ENCODE measurements around the gene ABCA10. TPM values are rescaled to one million over a fixed set of nuclear protein-coding genes. Genes with fewer than 3 reads are reported as not detected.
A peak's percentile ranks its signal among the peaks of the same experiment; 100 is the strongest.

ABCA10 gene
- total RNA-seq, 1 experiment from 2014 or later: not detected

- 0 out of 2 replicates have a peak, but pooled peaks cover 2% of the 10 kb centered on the region for H3F3A ChIP-seq (ENCODE audit: insufficient read depth, low read depth)
- H3K4me3 ChIP-seq: no peak overlapping the region
- H3K79me2 ChIP-seq (ENCODE audit: low read depth): no peaks in the 10 kb centered on the region
- peak; percentile 85 for TF ChIP-seq CTCF (conservative IDR thresholded peaks at IDR 0.05)
- no peak for TF ChIP-seq EZH2 (IDR thresholded peaks at IDR 0.05; ENCODE audit: low read depth)
- no peaks in the 10 kb centered on the region for H3K36me3 ChIP-seq (ENCODE audit: low read depth)
- intact Hi-C loops (cut with micrococcal nuclease; ENCODE audit: unreplicated experiment): loop anchor here (5.0 to 10.0 kb wide), 2 partner anchors 275 to 1282 kb away; no protein-coding TSS in a partner anchor
- H3K4me2 ChIP-seq: no peak overlapping the region
- H3K9me2 ChIP-seq (ENCODE audit: insufficient read depth): no peaks in the 10 kb centered on the region
- H3K9me3 ChIP-seq (ENCODE audit: insufficient read depth, low read depth): no peaks in the 10 kb centered on the region
- no peaks in the 10 kb centered on the region for H3K27me3 ChIP-seq (ENCODE audit: insufficient read depth, low read depth)
- no peak for DNase-seq
- no peaks in the 10 kb centered on the region for H4K20me1 ChIP-seq (ENCODE audit: insufficient read depth)
- no peak overlapping the region for H3K27ac ChIP-seq
- BruUV-seq (replicated peaks): no TSS peak
- ChIA-PET CTCF (no interaction called here), POLR2A (ENCODE audit: unreplicated experiment) (no interaction called here)
- peaks cover 11% of the 10 kb centered on the region; the same call in 1 of the 2 replicates for H3K4me1 ChIP-seq (replicated peaks; ENCODE audit: insufficient read depth)
- H2AFZ ChIP-seq: no peak overlapping the region
Measured at GRCh38 chr17:69246726-69247375, 18.2 kb upstream of the ABCA10 start.

- Histone ChIP-seq H2AFZ (no peak overlapping the region), H3K36me3 (ENCODE audit: low read depth) (no peaks in the 10 kb centered on the region), H3K4me2 (no peak overlapping the region), H3K27ac (no peak overlapping the region), H3K9me3 (ENCODE audit: insufficient read depth, low read depth) (no peaks in the 10 kb centered on the region), H3K9me2 (ENCODE audit: insufficient read depth) (no peaks in the 10 kb centered on the region), H4K20me1 (ENCODE audit: insufficient read depth) (no peaks in the 10 kb centered on the region), H3K79me2 (ENCODE audit: low read depth) (no peaks in the 10 kb centered on the region), H3K4me3 (no peak overlapping the region), H3F3A (ENCODE audit: insufficient read depth, low read depth) (0 out of 2 replicates have a peak, but pooled peaks cover 2% of the 10 kb centered on the region), H3K4me1 (replicated peaks; ENCODE audit: insufficient read depth) (peaks cover 11% of the 10 kb centered on the region; the same call in 1 of the 2 replicates), H3K27me3 (ENCODE audit: insufficient read depth, low read depth) (no peaks in the 10 kb centered on the region)
- no peak for DNase-seq
- intact Hi-C loops (cut with micrococcal nuclease; ENCODE audit: unreplicated experiment): loop anchor here (5.0 to 10.0 kb wide), 2 partner anchors 276 to 1281 kb away; no protein-coding TSS in a partner anchor
- no TSS peak for BruUV-seq (replicated peaks)
- POLR2A ChIA-PET (ENCODE audit: unreplicated experiment): no interaction called here
- TF ChIP-seq CTCF (conservative IDR thresholded peaks at IDR 0.05) (no peak), EZH2 (IDR thresholded peaks at IDR 0.05; ENCODE audit: low read depth) (no peak)
- CTCF ChIA-PET: no interaction called here
Measured at GRCh38 chr17:69246202-69246601, 17.6 kb upstream of the ABCA10 start.

- Histone ChIP-seq H3F3A (ENCODE audit: insufficient read depth, low read depth) (0 out of 2 replicates have a peak, but pooled peaks cover 2% of the 10 kb centered on the region), H3K27ac (no peak overlapping the region), H3K9me2 (ENCODE audit: insufficient read depth) (no peaks in the 10 kb centered on the region), H3K4me3 (no peak overlapping the region), H3K27me3 (ENCODE audit: insufficient read depth, low read depth) (no peaks in the 10 kb centered on the region), H3K4me1 (replicated peaks; ENCODE audit: insufficient read depth) (peaks cover 11% of the 10 kb centered on the region; the same call in 1 of the 2 replicates), H3K36me3 (ENCODE audit: low read depth) (no peaks in the 10 kb centered on the region), H3K79me2 (ENCODE audit: low read depth) (no peaks in the 10 kb centered on the region), H3K4me2 (no peak overlapping the region), H2AFZ (no peak overlapping the region), H3K9me3 (ENCODE audit: insufficient read depth, low read depth) (no peaks in the 10 kb centered on the region), H4K20me1 (ENCODE audit: insufficient read depth) (no peaks in the 10 kb centered on the region)
- DNase-seq: no peak
- ChIA-PET POLR2A (ENCODE audit: unreplicated experiment) (no interaction called here), CTCF (no interaction called here)
- TF ChIP-seq EZH2 (IDR thresholded peaks at IDR 0.05; ENCODE audit: low read depth) (no peak), CTCF (conservative IDR thresholded peaks at IDR 0.05) (no peak)
- intact Hi-C loops (cut with micrococcal nuclease; ENCODE audit: unreplicated experiment): loop anchor here (5.0 to 10.0 kb wide), 2 partner anchors 277 to 1281 kb away; no protein-coding TSS in a partner anchor
- no TSS peak for BruUV-seq (replicated peaks)
Measured at GRCh38 chr17:69245617-69246016, 17.0 kb upstream of the ABCA10 start.
